Gastroesophageal sphincter (tissue), 4 donors: ENCODE data around the gene NBPF1. TPM values are rescaled to one million over a fixed set of nuclear protein-coding genes. Genes with fewer than 3 reads are reported as not detected.
"Not testable (repeated sequence)": the region's sequence is repeated elsewhere in the genome, so short reads cannot be mapped to it uniquely, and the experiment has no call there.

Experiments used
- ATAC-seq: fragments of 150-250 bp; one replicate; pipeline ENCODE4 v1.9.1; 2016; ENCODE audit warnings: mild to moderate bottlenecking, moderate library complexity
- H3K27ac ChIP-seq, 4 donors: fragments of 200-600 bp; sonication (generic) in 3 of 4; 1 replicate in 3 of 4; 2 replicates in 1 of 4; pipeline ENCODE4 v1.5.1; 2016 to 2019
- H3K27me3 ChIP-seq: fragments of 200-600 bp; sonication (generic); one replicate; pipeline ENCODE4 v1.5.1; 2019
- H3K36me3 ChIP-seq, 2 donors: fragments of 200-600 bp; sonication (generic); one replicate each; pipeline ENCODE4 v1.5.1; 2019; ENCODE audit warnings: control low read depth in 1 of 2
- H3K4me1 ChIP-seq, 3 donors: fragments of 200-600 bp; sonication (generic); 1 replicate in 2 of 3; 2 replicates in 1 of 3; pipeline ENCODE4 v1.5.1; 2016 to 2019; ENCODE audit warnings: control low read depth in 2 of 3
- H3K4me3 ChIP-seq, 2 donors: fragments of 200-600 bp; sonication (generic); one replicate each; pipeline ENCODE4 v1.5.1; 2019; ENCODE audit warnings: mild to moderate bottlenecking in 1 of 2, moderate library complexity in 1 of 2
- H3K9me3 ChIP-seq, 3 donors: fragments of 200-600 bp; sonication (generic); one replicate each; pipeline ENCODE4 v1.5.1; 2017 to 2019; ENCODE audit warnings: control low read depth in 2 of 3
- POLR2AphosphoS5 ChIP-seq: sonication (generic); formaldehyde crosslinking; IDR thresholded peaks from one replicate; pipeline ENCODE4 v1.6.1; 2017; ENCODE audit warnings: antibody characterized with exemption
- WGBS, 2 donors: methylation state at CpG; one replicate each; pipeline ENCODE4 v1.1.5; 2018; ENCODE audit warnings: low coverage in 1 of 2; 5-methylcytosine and 5-hydroxymethylcytosine counted together
- small RNA-seq, 4 donors: library from RNA; depleted of rRNA; stranded (forward); fragments of <200 nt; gene quantifications; one replicate each; pipeline ENCODE3, GENCODE V24; 2016
- total RNA-seq, 4 donors: library from RNA; depleted of rRNA; stranded (reverse); fragments of >200 nt; gene quantifications; one replicate each; pipeline ENCODE4 v1.1.0, GENCODE V29; 2016

NBPF1 gene
- total RNA-seq, 4 donors from 2014 or later: 21.8 to 46.6 (median 30.7) TPM

- H3K27ac ChIP-seq: peak overlapping the region in 3 of 4 donors; percentile 73 to 85 (median 79)
- 0 to 3% methylated on average over 9 to 10 of the region's 26 CpGs for WGBS, 2 donors
- TF ChIP-seq POLR2AphosphoS5: peak; percentile 94
- peak; percentile 97 for ATAC-seq
- not testable (repeated sequence) for H3K4me1 ChIP-seq, H3K36me3 ChIP-seq, H3K9me3 ChIP-seq
- peaks cover 12% of the 10 kb centered on the region for H3K27me3 ChIP-seq
- H3K4me3 ChIP-seq: peak overlapping the region in 1 of 2 donors; percentile 39
These were observed 99.8 kb downstream of the NBPF1 start for GRCh38 chr1:16513412-16514106.

GRCh38 chr1:16512624-16513411, 100.5 kb downstream of the NBPF1 start:
- not testable (repeated sequence) for H3K27me3 ChIP-seq, H3K9me3 ChIP-seq, ATAC-seq, H3K4me1 ChIP-seq, H3K4me3 ChIP-seq, H3K36me3 ChIP-seq
- WGBS, 2 donors: 75 to 77% methylated on average over 10 to 12 of the region's 15 CpGs
- H3K27ac ChIP-seq: peak overlapping the region in 3 of 4 donors; percentile 73 to 85 (median 79)

Small RNA genes within 50 kb of the gene (small RNA-seq; reads per million reads assigned to genes)
- gene RNU1-1: 0 reads per million in 4 donors
- gene RNU1-6P: 0 reads per million in 4 donors

Other genes with a start within 250 kb of the NBPF1 start
- gene SZRD1, start 246.3 kb downstream of the NBPF1 start, total RNA-seq: 100 to 1,000 TPM in 2 of 4 donors, 10 to 100 TPM in 2; 85.8 to 117 (median 99.4) TPM
- 1 to 10 TPM in 1 of 4 donors, under 1 TPM in 1, not detected in 2; 0.12 to 3.6 TPM for gene SPATA21, start 176.1 kb downstream of the NBPF1 start, total RNA-seq
- 10 to 100 TPM; 31.4 to 43.2 (median 37.6) TPM for gene NECAP2, start 172.8 kb downstream of the NBPF1 start, total RNA-seq
- under 1 TPM in 3 of 4 donors, not detected in 1; under 0.01 TPM for gene RNU1-1, start 99.3 kb downstream of the NBPF1 start, total RNA-seq
- under 1 TPM in 3 of 4 donors, not detected in 1; under 0.01 TPM for gene RNU1-3, start 53.4 kb upstream of the NBPF1 start, total RNA-seq
- under 1 TPM in 3 of 4 donors, not detected in 1; under 0.01 TPM for gene RNU1-4, start 127.0 kb upstream of the NBPF1 start, total RNA-seq